GM23338 (cell line): ENCODE measurements around the gene BMX.

Source experiments
- CREB1 ChIP-seq: fragments of 250-450 bp; sonication (Bioruptor Pico); IDR thresholded peaks from 2 replicates; pipeline ENCODE4 v1.5.0; 2020; ENCODE audit warnings: low read depth, mild to moderate bottlenecking, moderate library complexity
- EZH2 ChIP-seq: fragments of 200-600 bp; sonication (generic); IDR thresholded peaks from one replicate; pipeline ENCODE4 v1.8.0; 2017; ENCODE audit warnings: antibody characterized with exemption, mild to moderate bottlenecking, low read depth; ENCODE audit not compliant: unreplicated experiment
- EZH2phosphoT487 ChIP-seq: fragments of 200-600 bp; sonication (generic); IDR thresholded peaks from one replicate; pipeline ENCODE4 v1.8.1; 2018; ENCODE audit warnings: antibody characterized with exemption; ENCODE audit not compliant: unreplicated experiment
- JUNB ChIP-seq: IDR thresholded peaks from one replicate; pipeline ENCODE4 v1.6.1; 2016; ENCODE audit warnings: antibody characterized with exemption; ENCODE audit not compliant: unreplicated experiment
- NANOG ChIP-seq: IDR thresholded peaks from 2 replicates; pipeline ENCODE4 v1.6.1; 2016; ENCODE audit warnings: antibody characterized with exemption, borderline replicate concordance
- POLR2AphosphoS5 ChIP-seq: IDR thresholded peaks from 2 replicates; pipeline ENCODE4 v1.6.1; 2016; ENCODE audit warnings: antibody characterized with exemption, low read depth
- ZNF331 ChIP-seq: fragments of 250-450 bp; sonication (Bioruptor Pico); IDR thresholded peaks from 2 replicates; pipeline ENCODE4 v1.5.0; 2020; ENCODE audit warnings: low read depth, mild to moderate bottlenecking, moderate library complexity
- TF ChIP-seq, protein P1 (sequence below), 2 experiments: fragments of 200-600 bp in 1 of 2; sonication (generic) in 1 of 2; conservative IDR thresholded peaks; 2 replicates each; pipeline versions ENCODE4 v1.5.1 to v1.6.1; 2016 to 2017; ENCODE audit warnings: antibody characterized with exemption in 2 of 2, low read depth in 2 of 2, mild to moderate bottlenecking in 2 of 2, moderate library complexity in 1 of 2
- TF ChIP-seq, protein P2 (sequence below): IDR thresholded peaks from 2 replicates; pipeline ENCODE4 v1.6.1; 2016; ENCODE audit warnings: antibody characterized with exemption
- TF ChIP-seq, protein P3 (sequence below): IDR thresholded peaks from one replicate; pipeline ENCODE4 v1.6.1; 2018; ENCODE audit warnings: antibody characterized with exemption; ENCODE audit not compliant: unreplicated experiment

DNA sequence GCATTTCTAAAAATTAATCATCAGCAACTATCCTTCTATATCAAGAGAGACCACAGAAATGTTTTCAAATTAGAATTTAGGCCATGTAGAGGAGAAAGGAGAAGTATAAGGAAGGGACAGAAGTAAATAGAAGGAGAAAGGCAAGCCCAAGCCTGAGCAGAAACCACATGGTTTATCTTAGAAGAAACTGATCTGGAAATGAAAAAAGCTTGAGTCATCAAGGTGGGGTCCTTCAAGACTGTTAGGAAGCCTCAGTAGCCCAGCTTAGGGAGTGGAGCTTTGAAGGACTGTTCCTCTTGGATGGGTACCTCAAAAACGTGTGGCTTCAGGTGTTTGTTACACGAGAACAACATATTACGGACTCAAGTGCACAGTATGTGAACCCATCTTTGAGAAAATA lies 4.5 kb downstream of the BMX start:
- TF ChIP-seq EZH2: no peak
- TF ChIP-seq, protein P1, sequence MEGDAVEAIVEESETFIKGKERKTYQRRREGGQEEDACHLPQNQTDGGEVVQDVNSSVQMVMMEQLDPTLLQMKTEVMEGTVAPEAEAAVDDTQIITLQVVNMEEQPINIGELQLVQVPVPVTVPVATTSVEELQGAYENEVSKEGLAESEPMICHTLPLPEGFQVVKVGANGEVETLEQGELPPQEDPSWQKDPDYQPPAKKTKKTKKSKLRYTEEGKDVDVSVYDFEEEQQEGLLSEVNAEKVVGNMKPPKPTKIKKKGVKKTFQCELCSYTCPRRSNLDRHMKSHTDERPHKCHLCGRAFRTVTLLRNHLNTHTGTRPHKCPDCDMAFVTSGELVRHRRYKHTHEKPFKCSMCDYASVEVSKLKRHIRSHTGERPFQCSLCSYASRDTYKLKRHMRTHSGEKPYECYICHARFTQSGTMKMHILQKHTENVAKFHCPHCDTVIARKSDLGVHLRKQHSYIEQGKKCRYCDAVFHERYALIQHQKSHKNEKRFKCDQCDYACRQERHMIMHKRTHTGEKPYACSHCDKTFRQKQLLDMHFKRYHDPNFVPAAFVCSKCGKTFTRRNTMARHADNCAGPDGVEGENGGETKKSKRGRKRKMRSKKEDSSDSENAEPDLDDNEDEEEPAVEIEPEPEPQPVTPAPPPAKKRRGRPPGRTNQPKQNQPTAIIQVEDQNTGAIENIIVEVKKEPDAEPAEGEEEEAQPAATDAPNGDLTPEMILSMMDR (conservative IDR thresholded peaks at IDR 0.05; ENCODE audit: low read depth in 2 of 2): no peak
- TF ChIP-seq, protein P2, sequence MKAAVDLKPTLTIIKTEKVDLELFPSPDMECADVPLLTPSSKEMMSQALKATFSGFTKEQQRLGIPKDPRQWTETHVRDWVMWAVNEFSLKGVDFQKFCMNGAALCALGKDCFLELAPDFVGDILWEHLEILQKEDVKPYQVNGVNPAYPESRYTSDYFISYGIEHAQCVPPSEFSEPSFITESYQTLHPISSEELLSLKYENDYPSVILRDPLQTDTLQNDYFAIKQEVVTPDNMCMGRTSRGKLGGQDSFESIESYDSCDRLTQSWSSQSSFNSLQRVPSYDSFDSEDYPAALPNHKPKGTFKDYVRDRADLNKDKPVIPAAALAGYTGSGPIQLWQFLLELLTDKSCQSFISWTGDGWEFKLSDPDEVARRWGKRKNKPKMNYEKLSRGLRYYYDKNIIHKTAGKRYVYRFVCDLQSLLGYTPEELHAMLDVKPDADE: no peak
- TF ChIP-seq EZH2phosphoT487: no peak
- no peak for TF ChIP-seq POLR2AphosphoS5
- TF ChIP-seq, protein P3, sequence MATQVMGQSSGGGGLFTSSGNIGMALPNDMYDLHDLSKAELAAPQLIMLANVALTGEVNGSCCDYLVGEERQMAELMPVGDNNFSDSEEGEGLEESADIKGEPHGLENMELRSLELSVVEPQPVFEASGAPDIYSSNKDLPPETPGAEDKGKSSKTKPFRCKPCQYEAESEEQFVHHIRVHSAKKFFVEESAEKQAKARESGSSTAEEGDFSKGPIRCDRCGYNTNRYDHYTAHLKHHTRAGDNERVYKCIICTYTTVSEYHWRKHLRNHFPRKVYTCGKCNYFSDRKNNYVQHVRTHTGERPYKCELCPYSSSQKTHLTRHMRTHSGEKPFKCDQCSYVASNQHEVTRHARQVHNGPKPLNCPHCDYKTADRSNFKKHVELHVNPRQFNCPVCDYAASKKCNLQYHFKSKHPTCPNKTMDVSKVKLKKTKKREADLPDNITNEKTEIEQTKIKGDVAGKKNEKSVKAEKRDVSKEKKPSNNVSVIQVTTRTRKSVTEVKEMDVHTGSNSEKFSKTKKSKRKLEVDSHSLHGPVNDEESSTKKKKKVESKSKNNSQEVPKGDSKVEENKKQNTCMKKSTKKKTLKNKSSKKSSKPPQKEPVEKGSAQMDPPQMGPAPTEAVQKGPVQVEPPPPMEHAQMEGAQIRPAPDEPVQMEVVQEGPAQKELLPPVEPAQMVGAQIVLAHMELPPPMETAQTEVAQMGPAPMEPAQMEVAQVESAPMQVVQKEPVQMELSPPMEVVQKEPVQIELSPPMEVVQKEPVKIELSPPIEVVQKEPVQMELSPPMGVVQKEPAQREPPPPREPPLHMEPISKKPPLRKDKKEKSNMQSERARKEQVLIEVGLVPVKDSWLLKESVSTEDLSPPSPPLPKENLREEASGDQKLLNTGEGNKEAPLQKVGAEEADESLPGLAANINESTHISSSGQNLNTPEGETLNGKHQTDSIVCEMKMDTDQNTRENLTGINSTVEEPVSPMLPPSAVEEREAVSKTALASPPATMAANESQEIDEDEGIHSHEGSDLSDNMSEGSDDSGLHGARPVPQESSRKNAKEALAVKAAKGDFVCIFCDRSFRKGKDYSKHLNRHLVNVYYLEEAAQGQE: no peak
- TF ChIP-seq CREB1 (CRISPR knock-in tag): no peak
- TF ChIP-seq ZNF331 (CRISPR knock-in tag): no peak
- no peak for TF ChIP-seq NANOG
- TF ChIP-seq JUNB: no peak
